ES-I3 (cell line): Measurements from ENCODE around the gene LYSMD1.

Experiments
- H3K36me3 ChIP-seq: 2 replicates; pipeline ENCODE4 v1.6.1; 2013; ENCODE audit warnings: mild to moderate bottlenecking, low read length, control low read depth, moderate library complexity; ENCODE audit not compliant: insufficient read depth
- H3K4me1 ChIP-seq: 2 replicates; pipeline ENCODE4 v1.6.1; 2013; ENCODE audit warnings: mild to moderate bottlenecking, control low read depth, low read length; ENCODE audit not compliant: insufficient read depth
- H3K9ac ChIP-seq: 2 replicates; pipeline ENCODE4 v1.6.1; 2013; ENCODE audit warnings: low read depth, mild to moderate bottlenecking, low read length, moderate library complexity
- H3K9me3 ChIP-seq: 2 replicates; pipeline ENCODE4 v1.6.1; 2013; ENCODE audit warnings: mild to moderate bottlenecking, low read length, moderate library complexity; ENCODE audit not compliant: control insufficient read depth, insufficient read depth

The LYSMD1 gene

GRCh38 chr1:151158751-151159251, 6.9 kb downstream of the LYSMD1 start:
- Histone ChIP-seq H3K4me1 (peaks cover 4% of the 10 kb centered on the region), H3K9me3 (no peaks in the 10 kb centered on the region), H3K9ac (no peak overlapping the region)

GRCh38 chr1:151158326-151158725, 7.4 kb downstream of the LYSMD1 start:
- H3K4me1 ChIP-seq: peaks cover 4% of the 10 kb centered on the region
- H3K36me3 ChIP-seq: peaks cover 5% of the 10 kb centered on the region; the same call in 1 of the 2 replicates
- H3K9me3 ChIP-seq: no peaks in the 10 kb centered on the region
- H3K9ac ChIP-seq: no peak overlapping the region

More at GRCh38 chr1:151158751-151159251, 6.9 kb downstream of the LYSMD1 start:
- peaks cover 5% of the 10 kb centered on the region; the same call in 1 of the 2 replicates for H3K36me3 ChIP-seq

GRCh38 chr1:151157067-151157531, 8.6 kb downstream of the LYSMD1 start:
- Histone ChIP-seq H3K4me1 (peaks cover 4% of the 10 kb centered on the region), H3K9ac (no peak overlapping the region), H3K36me3 (peaks cover 5% of the 10 kb centered on the region; the same call in 1 of the 2 replicates)

GRCh38 chr1:151156515-151156819, 9.2 kb downstream of the LYSMD1 start, which contains the start of gene TNFAIP8L2:
TSS of gene TNFAIP8L2 (plus strand) at chr1:151156649. CDS start at chr1:151158698, 2,049 bp downstream.
- Histone ChIP-seq H3K9ac (no peak within 1 kb of the TSS), H3K4me1 (peaks cover 4% of the 10 kb centered on the region), H3K9me3 (no peaks in the 10 kb centered on the region), H3K36me3 (peaks cover 5% of the 10 kb centered on the region; the same call in 1 of the 2 replicates)

More at GRCh38 chr1:151157067-151157531, 8.6 kb downstream of the LYSMD1 start:
- no peaks in the 10 kb centered on the region for H3K9me3 ChIP-seq

GRCh38 chr1:151147665-151148064, 18.0 kb downstream of the LYSMD1 start:
- Histone ChIP-seq H3K4me1 (peaks cover 28% of the 10 kb centered on the region), H3K9me3 (no peaks in the 10 kb centered on the region), H3K36me3 (no peaks in the 10 kb centered on the region), H3K9ac (no peak overlapping the region)

- peak overlapping the region; percentile 70 for H3K9ac ChIP-seq
- H3K4me1 ChIP-seq: peaks cover 29% of the 10 kb centered on the region
- no peaks in the 10 kb centered on the region for H3K9me3 ChIP-seq
- no peaks in the 10 kb centered on the region for H3K36me3 ChIP-seq
Measured at GRCh38 chr1:151147132-151147503, 18.6 kb downstream of the LYSMD1 start.

GRCh38 chr1:151146412-151147131, 19.1 kb downstream of the LYSMD1 start, which contains the start of gene SEMA6C:
TSS of gene SEMA6C (minus strand) at chr1:151146631. CDS start at chr1:151142621, 4,010 bp downstream.
- H3K9ac ChIP-seq: peak within 1 kb of the TSS; percentile 70
- peaks cover 29% of the 10 kb centered on the region for H3K4me1 ChIP-seq
- no peaks in the 10 kb centered on the region for H3K9me3 ChIP-seq
- no peaks in the 10 kb centered on the region for H3K36me3 ChIP-seq

- Histone ChIP-seq H3K36me3 (no peaks in the 10 kb centered on the region), H3K9ac (peak overlapping the region; percentile 70; the same call in 1 of the 2 replicates), H3K4me1 (peaks cover 29% of the 10 kb centered on the region)
Measured at GRCh38 chr1:151146072-151146411, 19.7 kb downstream of the LYSMD1 start.

GRCh38 chr1:151145304-151146071, 20.2 kb downstream of the LYSMD1 start:
- Histone ChIP-seq H3K4me1 (peaks cover 29% of the 10 kb centered on the region), H3K9ac (peak overlapping the region; percentile 70; the same call in 1 of the 2 replicates), H3K36me3 (no peaks in the 10 kb centered on the region), H3K9me3 (no peaks in the 10 kb centered on the region)

More at GRCh38 chr1:151146072-151146411, 19.7 kb downstream of the LYSMD1 start:
- H3K9me3 ChIP-seq: no peaks in the 10 kb centered on the region

GRCh38 chr1:151144474-151145303, 21.0 kb downstream of the LYSMD1 start:
- Histone ChIP-seq H3K9me3 (no peaks in the 10 kb centered on the region), H3K9ac (peak overlapping the region; percentile 70; the same call in 1 of the 2 replicates), H3K36me3 (no peaks in the 10 kb centered on the region), H3K4me1 (peaks cover 29% of the 10 kb centered on the region)

- H3K9me3 ChIP-seq: no peaks in the 10 kb centered on the region
- no peak overlapping the region for H3K9ac ChIP-seq
- H3K4me1 ChIP-seq: peaks cover 29% of the 10 kb centered on the region
- H3K36me3 ChIP-seq: no peaks in the 10 kb centered on the region
Measured at GRCh38 chr1:151143986-151144385, 21.7 kb downstream of the LYSMD1 start.

- Histone ChIP-seq H3K9ac (no peak overlapping the region), H3K4me1 (peaks cover 29% of the 10 kb centered on the region), H3K9me3 (no peaks in the 10 kb centered on the region), H3K36me3 (no peaks in the 10 kb centered on the region)
Measured at GRCh38 chr1:151143057-151143435, 22.7 kb downstream of the LYSMD1 start.

- Histone ChIP-seq H3K9me3 (no peaks in the 10 kb centered on the region), H3K4me1 (peaks cover 29% of the 10 kb centered on the region), H3K36me3 (no peaks in the 10 kb centered on the region), H3K9ac (no peak overlapping the region)
Measured at GRCh38 chr1:151142411-151143056, 23.2 kb downstream of the LYSMD1 start.
